GM15510 (cell line): Measurements from ENCODE around the gene NDC1.

Experiments used
- POLR2A ChIP-seq: IDR thresholded peaks from 3 replicates; pipeline ENCODE4 v1.6.1; 2011; ENCODE audit warnings: borderline replicate concordance; ENCODE audit not compliant: insufficient read length; ENCODE audit errors: extremely low read depth

Gene NDC1

GRCh38 chr1:53783056-53783455 is 55.0 kb downstream of the NDC1 start:
- TF ChIP-seq POLR2A: no peak

GRCh38 chr1:53781654-53782053 is 56.4 kb downstream of the NDC1 start:
- no peak for TF ChIP-seq POLR2A

GRCh38 chr1:53777272-53777671 is 60.8 kb downstream of the NDC1 start:
- TF ChIP-seq POLR2A: no peak

GRCh38 chr1:53771648-53772047 is 66.4 kb downstream of the NDC1 start:
- no peak for TF ChIP-seq POLR2A

- TF ChIP-seq POLR2A: no peak
Measured at GRCh38 chr1:53769780-53770179, 68.3 kb downstream of the NDC1 start.

GRCh38 chr1:53769184-53769583 is 68.9 kb downstream of the NDC1 start:
- TF ChIP-seq POLR2A: no peak

GRCh38 chr1:53766831-53767405 is 71.2 kb downstream of the NDC1 start:
- TF ChIP-seq POLR2A: no peak

- TF ChIP-seq POLR2A: no peak
Measured at GRCh38 chr1:53766194-53766742, 71.8 kb downstream of the NDC1 start.

GRCh38 chr1:53765657-53766056 is 72.4 kb downstream of the NDC1 start:
- TF ChIP-seq POLR2A: no peak

- no peak for TF ChIP-seq POLR2A
Measured at GRCh38 chr1:53763911-53764310, 74.2 kb downstream of the NDC1 start.

GRCh38 chr1:53763461-53763860 is 74.6 kb downstream of the NDC1 start:
- no peak for TF ChIP-seq POLR2A

GRCh38 chr1:53755874-53756273 is 82.2 kb downstream of the NDC1 start:
- TF ChIP-seq POLR2A: no peak

- no peak for TF ChIP-seq POLR2A
Measured at GRCh38 chr1:53754484-53755312, 83.4 kb downstream of the NDC1 start.

GRCh38 chr1:53752281-53752680 is 85.8 kb downstream of the NDC1 start:
- TF ChIP-seq POLR2A: no peak

GRCh38 chr1:53747841-53748240 is 90.3 kb downstream of the NDC1 start:
- TF ChIP-seq POLR2A: no peak

GRCh38 chr1:53740621-53741105 is 97.4 kb downstream of the NDC1 start:
- no peak for TF ChIP-seq POLR2A

- TF ChIP-seq POLR2A: no peak
Measured at GRCh38 chr1:53739109-53739681, 98.9 kb downstream of the NDC1 start, which contains the start of gene GLIS1. Gene GLIS1, minus strand, starts transcription at chr1:53739164. Its CDS starts 1,100 bp downstream, at chr1:53738064.
